ENCODE measurements around the gene AK1. TPM values are rescaled to one million over a fixed set of nuclear protein-coding genes. Genes with fewer than 3 reads are reported as not detected.
"Not testable (repeated sequence)": the region's sequence is repeated elsewhere in the genome, so short reads cannot be mapped to it uniquely, and the experiment has no call there.

Gene AK1
- total RNA-seq, 1 donor from 2014 or later = 185 TPM

DNA sequence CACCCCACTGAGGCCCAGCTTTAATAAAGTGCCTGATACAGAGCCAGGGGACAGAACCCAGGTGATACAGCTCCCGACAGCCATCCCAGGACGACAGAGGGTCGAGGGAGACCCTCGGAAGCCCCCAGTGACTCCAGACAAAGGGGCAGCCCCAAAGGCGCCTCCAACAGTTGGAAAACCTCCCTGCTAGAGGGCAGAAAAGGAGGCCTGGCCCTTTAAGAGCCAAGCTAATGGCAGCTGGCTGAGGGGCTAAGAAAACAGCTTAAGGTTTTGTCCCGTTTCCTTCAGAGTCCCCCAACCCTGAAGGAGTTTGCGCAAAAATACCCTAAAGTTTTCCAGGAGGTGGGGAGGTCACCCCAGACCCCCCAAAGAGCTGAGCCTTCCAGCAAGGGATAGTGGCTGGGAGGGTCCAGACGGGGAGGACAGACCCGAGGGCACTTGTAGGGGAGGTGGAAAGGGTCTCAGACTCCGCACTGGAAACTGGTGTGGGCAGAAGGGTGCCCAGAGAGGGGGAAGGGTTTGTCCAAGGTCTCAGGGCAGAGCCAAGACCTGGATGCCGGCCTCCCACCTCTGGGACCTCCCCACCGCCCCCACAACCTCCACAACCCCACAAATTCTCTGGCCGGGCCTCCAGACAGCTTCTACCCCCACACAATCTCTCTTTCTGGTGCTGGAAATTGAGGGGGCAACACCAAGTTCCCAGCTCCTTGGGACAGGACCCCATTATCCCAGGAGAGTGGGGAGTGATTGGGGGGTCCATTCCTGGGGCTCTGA is 8.2 kb upstream of the AK1 start:
- H3K4me3 ChIP-seq = no peak overlapping the region
- no peak for DNase-seq
- no peak overlapping the region for H3K27ac ChIP-seq
- H3K36me3 ChIP-seq = peaks cover 62% of the 10 kb centered on the region
- peaks cover 8% of the 10 kb centered on the region for H3K4me1 ChIP-seq
- intact Hi-C loops (cut with DNase I) = no loop called here
- TF ChIP-seq CTCF (IDR thresholded peaks at IDR 0.05) = no peak
- no peaks in the 10 kb centered on the region for H3K27me3 ChIP-seq (ENCODE audit: low read depth)
- no peaks in the 10 kb centered on the region for H3K9me3 ChIP-seq
- ATAC-seq = no peak

- Histone ChIP-seq H3K4me1 (peaks cover 8% of the 10 kb centered on the region), H3K36me3 (peaks cover 55% of the 10 kb centered on the region), H3K27ac (peak overlapping the region; percentile 31), H3K27me3 (ENCODE audit: low read depth) (no peaks in the 10 kb centered on the region), H3K9me3 (no peaks in the 10 kb centered on the region), H3K4me3 (no peak overlapping the region)
- TF ChIP-seq CTCF (IDR thresholded peaks at IDR 0.05) = no peak
- DNase-seq = no peak
- intact Hi-C loops (cut with DNase I) = no loop called here
- no peak for ATAC-seq
Observed at GRCh38 chr9:127884976-127885490, 7.6 kb upstream of the AK1 start.

DNA sequence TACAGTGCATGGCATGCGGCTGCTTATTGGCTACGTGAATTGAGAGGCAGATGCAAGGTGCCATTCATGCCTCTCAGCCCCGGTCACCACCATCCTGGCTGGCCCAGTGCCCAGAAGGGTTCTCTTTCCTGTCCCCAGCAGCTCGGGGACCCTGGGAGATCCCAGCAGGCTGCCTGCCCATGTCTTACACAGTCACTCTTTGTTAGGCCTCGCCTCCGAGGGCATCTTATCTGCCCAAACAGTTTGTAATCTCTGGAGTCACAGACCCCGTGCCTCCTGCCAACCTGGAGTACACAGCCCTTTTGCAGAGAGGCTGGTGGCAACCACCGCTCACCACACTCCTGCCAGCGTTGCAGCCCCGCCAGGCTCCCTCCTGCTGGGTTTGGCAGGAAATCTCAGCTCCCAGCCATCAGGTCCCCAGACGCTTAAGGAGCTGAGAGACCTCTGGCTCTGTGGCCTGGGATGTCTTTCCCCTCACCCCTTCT is 7.0 kb upstream of the AK1 start:
- Histone ChIP-seq H3K4me3 (no peak overlapping the region), H3K9me3 (no peaks in the 10 kb centered on the region), H3K36me3 (peaks cover 49% of the 10 kb centered on the region), H3K4me1 (peaks cover 8% of the 10 kb centered on the region), H3K27ac (peak overlapping the region; percentile 31), H3K27me3 (ENCODE audit: low read depth) (no peaks in the 10 kb centered on the region)
- intact Hi-C loops (cut with DNase I) = no loop called here
- DNase-seq (peak; percentile 52), ATAC-seq (peak; percentile 32 to 39)
- no peak for TF ChIP-seq CTCF (IDR thresholded peaks at IDR 0.05)

DNA sequence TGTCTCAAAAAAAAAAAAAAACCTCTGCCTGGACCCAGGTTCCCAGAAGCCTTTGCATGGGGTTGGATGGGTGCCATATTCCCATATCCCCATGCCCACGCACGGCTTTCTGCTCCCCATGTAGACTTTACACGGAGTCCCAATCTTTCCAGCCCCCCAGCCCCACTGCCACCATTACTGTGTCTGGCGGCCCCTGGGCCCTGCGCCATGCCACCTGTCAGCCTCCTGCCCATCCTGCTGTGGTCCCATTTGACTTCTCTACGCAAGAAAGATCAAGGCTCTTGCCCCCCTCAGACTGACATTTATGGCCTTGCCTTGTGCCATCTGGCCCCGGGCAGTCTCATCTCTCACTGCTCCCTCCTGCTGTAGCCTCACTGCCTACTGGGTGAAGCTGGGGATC is 6.5 kb upstream of the AK1 start:
- intact Hi-C loops (cut with DNase I) = no loop called here
- ATAC-seq (peak in 1 of 2 donors; percentile 4), DNase-seq (no peak)
- Histone ChIP-seq H3K4me1 (peaks cover 8% of the 10 kb centered on the region), H3K27me3 (ENCODE audit: low read depth) (no peaks in the 10 kb centered on the region), H3K27ac (no peak overlapping the region), H3K36me3 (peaks cover 44% of the 10 kb centered on the region), H3K4me3 (no peak overlapping the region), H3K9me3 (no peaks in the 10 kb centered on the region)
- TF ChIP-seq CTCF (IDR thresholded peaks at IDR 0.05) = no peak

GRCh38 chr9:127881715-127882114 is 4.2 kb upstream of the AK1 start:
- H3K4me3 ChIP-seq; H3K9me3 ChIP-seq; ATAC-seq; H3K27ac ChIP-seq; DNase-seq; intact Hi-C loops (cut with DNase I); H3K27me3 ChIP-seq (ENCODE audit: low read depth): not testable (repeated sequence)
- peaks cover 23% of the 10 kb centered on the region for H3K36me3 ChIP-seq
- H3K4me1 ChIP-seq = peaks cover 27% of the 10 kb centered on the region

DNA sequence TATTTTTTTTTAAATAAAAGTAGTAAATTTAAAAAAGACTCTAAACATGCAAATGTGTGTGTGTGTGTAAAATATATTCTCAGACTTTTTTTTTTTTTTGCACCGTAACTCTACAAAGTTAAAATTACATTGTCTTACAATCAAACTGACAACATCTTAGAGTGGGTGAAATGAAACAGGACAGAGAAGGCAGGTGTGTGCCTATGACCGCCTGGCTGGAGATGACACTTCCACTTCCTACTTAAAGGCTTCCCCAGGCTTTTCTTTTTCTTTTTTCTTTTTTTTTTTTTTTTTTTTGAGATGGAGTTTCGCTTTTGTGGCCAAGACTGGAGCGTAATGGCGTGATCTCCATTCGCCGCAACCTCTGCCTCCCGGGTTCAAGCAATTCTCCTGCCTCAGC is 2.7 kb upstream of the AK1 start:
- Histone ChIP-seq H3K4me1 (peaks cover 40% of the 10 kb centered on the region), H3K27me3 (ENCODE audit: low read depth) (no peaks in the 10 kb centered on the region), H3K9me3 (no peaks in the 10 kb centered on the region), H3K4me3 (no peak overlapping the region), H3K27ac (no peak overlapping the region), H3K36me3 (peaks cover 7% of the 10 kb centered on the region)
- ATAC-seq (no peak), DNase-seq (no peak)
- TF ChIP-seq CTCF (IDR thresholded peaks at IDR 0.05) = no peak
- intact Hi-C loops (cut with DNase I) = no loop called here

Measured in lower lobe of right lung (tissue), 2 donors.